ENCODE measurements around the gene AP5S1. TPM values are rescaled to one million over a fixed set of nuclear protein-coding genes. Genes with fewer than 3 reads are reported as not detected.
A peak's percentile ranks its signal among the peaks of the same experiment; 100 is the strongest.

Gene AP5S1
- total and polyA plus RNA-seq, 2 of the 13 experiments (the other 11 are each of a cell fraction or from before 2014, with no cell fraction given): 7.9 to 23.2 TPM

DNA sequence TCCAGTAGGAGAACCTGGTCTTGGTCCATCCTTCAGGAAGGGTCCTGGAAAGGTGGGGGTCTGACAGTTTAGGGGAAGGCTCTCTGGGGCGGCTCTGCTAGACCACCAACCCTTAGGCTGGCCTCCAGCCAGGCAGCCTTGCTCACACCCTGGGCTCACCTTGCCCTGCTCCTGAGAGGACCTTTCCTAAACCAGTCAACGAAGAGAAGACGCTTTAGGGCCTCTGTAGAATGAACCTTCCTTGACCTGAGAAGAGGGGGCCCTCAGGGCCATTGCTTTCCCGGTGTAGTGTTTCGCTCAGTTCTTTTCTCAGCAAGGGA lies 23.2 kb upstream of the AP5S1 start (continued):
- 0 out of 2 replicates have a peak, but pooled peaks have one; percentile 23 for TF ChIP-seq ZSCAN31 (CRISPR knock-in tag; IDR thresholded peaks at IDR 0.05; ENCODE audit: low read depth)
- TF ChIP-seq IKZF4 (CRISPR knock-in tag; IDR thresholded peaks at IDR 0.05; ENCODE audit: borderline replicate concordance, low read depth, not compliant biosample characterization): no peak
- no peak for TF ChIP-seq ZBTB44 (CRISPR knock-in tag; IDR thresholded peaks at IDR 0.05)
- TF ChIP-seq ZBTB4 (CRISPR knock-in tag; IDR thresholded peaks at IDR 0.05; ENCODE audit: borderline replicate concordance): no peak
- no peak for TF ChIP-seq IKZF1 (IDR thresholded peaks at IDR 0.05)
- TF ChIP-seq SETDB1 (CRISPR knock-in tag; IDR thresholded peaks at IDR 0.05; ENCODE audit: borderline replicate concordance): no peak
- no peak for TF ChIP-seq RNF2 (conservative IDR thresholded peaks at IDR 0.05; ENCODE audit: low read depth)
- TF ChIP-seq, protein P1, sequence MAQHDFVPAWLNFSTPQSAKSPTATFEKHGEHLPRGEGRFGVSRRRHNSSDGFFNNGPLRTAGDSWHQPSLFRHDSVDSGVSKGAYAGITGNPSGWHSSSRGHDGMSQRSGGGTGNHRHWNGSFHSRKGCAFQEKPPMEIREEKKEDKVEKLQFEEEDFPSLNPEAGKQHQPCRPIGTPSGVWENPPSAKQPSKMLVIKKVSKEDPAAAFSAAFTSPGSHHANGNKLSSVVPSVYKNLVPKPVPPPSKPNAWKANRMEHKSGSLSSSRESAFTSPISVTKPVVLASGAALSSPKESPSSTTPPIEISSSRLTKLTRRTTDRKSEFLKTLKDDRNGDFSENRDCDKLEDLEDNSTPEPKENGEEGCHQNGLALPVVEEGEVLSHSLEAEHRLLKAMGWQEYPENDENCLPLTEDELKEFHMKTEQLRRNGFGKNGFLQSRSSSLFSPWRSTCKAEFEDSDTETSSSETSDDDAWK (CRISPR knock-in tag; IDR thresholded peaks at IDR 0.05): no peak
- no peak for TF ChIP-seq PAXIP1 (CRISPR knock-in tag; conservative IDR thresholded peaks at IDR 0.05)
- TF ChIP-seq RCOR2 (CRISPR knock-in tag; IDR thresholded peaks at IDR 0.05): no peak
- TF ChIP-seq, protein P2, sequence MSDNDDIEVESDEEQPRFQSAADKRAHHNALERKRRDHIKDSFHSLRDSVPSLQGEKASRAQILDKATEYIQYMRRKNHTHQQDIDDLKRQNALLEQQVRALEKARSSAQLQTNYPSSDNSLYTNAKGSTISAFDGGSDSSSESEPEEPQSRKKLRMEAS (IDR thresholded peaks at IDR 0.05): no peak
- no peak for TF ChIP-seq MXD4 (CRISPR knock-in tag; IDR thresholded peaks at IDR 0.05)
- TF ChIP-seq KDM5A (IDR thresholded peaks at IDR 0.05; ENCODE audit: borderline replicate concordance, low read length): no peak
- TF ChIP-seq ZNF251 (CRISPR knock-in tag; IDR thresholded peaks at IDR 0.05): no peak
- TF ChIP-seq, protein P3, sequence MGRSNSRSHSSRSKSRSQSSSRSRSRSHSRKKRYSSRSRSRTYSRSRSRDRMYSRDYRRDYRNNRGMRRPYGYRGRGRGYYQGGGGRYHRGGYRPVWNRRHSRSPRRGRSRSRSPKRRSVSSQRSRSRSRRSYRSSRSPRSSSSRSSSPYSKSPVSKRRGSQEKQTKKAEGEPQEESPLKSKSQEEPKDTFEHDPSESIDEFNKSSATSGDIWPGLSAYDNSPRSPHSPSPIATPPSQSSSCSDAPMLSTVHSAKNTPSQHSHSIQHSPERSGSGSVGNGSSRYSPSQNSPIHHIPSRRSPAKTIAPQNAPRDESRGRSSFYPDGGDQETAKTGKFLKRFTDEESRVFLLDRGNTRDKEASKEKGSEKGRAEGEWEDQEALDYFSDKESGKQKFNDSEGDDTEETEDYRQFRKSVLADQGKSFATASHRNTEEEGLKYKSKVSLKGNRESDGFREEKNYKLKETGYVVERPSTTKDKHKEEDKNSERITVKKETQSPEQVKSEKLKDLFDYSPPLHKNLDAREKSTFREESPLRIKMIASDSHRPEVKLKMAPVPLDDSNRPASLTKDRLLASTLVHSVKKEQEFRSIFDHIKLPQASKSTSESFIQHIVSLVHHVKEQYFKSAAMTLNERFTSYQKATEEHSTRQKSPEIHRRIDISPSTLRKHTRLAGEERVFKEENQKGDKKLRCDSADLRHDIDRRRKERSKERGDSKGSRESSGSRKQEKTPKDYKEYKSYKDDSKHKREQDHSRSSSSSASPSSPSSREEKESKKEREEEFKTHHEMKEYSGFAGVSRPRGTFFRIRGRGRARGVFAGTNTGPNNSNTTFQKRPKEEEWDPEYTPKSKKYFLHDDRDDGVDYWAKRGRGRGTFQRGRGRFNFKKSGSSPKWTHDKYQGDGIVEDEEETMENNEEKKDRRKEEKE (IDR thresholded peaks at IDR 0.05): no peak
- 0 out of 2 replicates have a peak, but pooled peaks have one; percentile 32 for TF ChIP-seq ZNF253 (CRISPR knock-in tag; IDR thresholded peaks at IDR 0.05; ENCODE audit: borderline replicate concordance)
- TF ChIP-seq ZBTB42 (CRISPR knock-in tag; IDR thresholded peaks at IDR 0.05): no peak
- TF ChIP-seq HOXA5 (CRISPR knock-in tag; IDR thresholded peaks at IDR 0.05): no peak

Data from HepG2 (cell line).